DOHH2 (cell line): ENCODE results near the gene TMEM97.

Experiments used
- H3F3A ChIP-seq: fragments of 200-600 bp; sonication (generic), shearing (Covaris generic); 2 replicates; pipeline ENCODE4 v1.6.0; 2016; ENCODE audit warnings: antibody characterized with exemption, mild to moderate bottlenecking; ENCODE audit not compliant: control insufficient read depth, insufficient read depth
- H3K27ac ChIP-seq: fragments of 200-600 bp; sonication (generic); 2 replicates; pipeline ENCODE4 v1.5.1; 2014; ENCODE audit warnings: low read depth, mild to moderate bottlenecking, low read length, moderate library complexity
- H3K27me3 ChIP-seq: fragments of 200-600 bp; sonication (generic); 2 replicates; pipeline ENCODE4 v1.6.1; 2014; ENCODE audit warnings: mild to moderate bottlenecking, low read length, mixed read lengths; ENCODE audit not compliant: control insufficient read depth
- H3K36me3 ChIP-seq: fragments of 200-600 bp; sonication (generic); 2 replicates; pipeline ENCODE4 v1.6.1; 2014; ENCODE audit warnings: mild to moderate bottlenecking, low read length, moderate library complexity, mixed read lengths; ENCODE audit not compliant: control insufficient read depth
- H3K4me1 ChIP-seq: fragments of 200-600 bp; sonication (generic); 2 replicates; pipeline ENCODE4 v1.6.1; 2014; ENCODE audit warnings: mild to moderate bottlenecking, low read length, mixed read lengths; ENCODE audit not compliant: control insufficient read depth
- H3K4me2 ChIP-seq: fragments of 200-600 bp; sonication (generic); 2 replicates; pipeline ENCODE4 v1.6.0; 2014; ENCODE audit warnings: mild to moderate bottlenecking, low read length, moderate library complexity
- H3K4me3 ChIP-seq: fragments of 200-600 bp; sonication (generic); 2 replicates; pipeline ENCODE4 v1.5.1; 2014; ENCODE audit warnings: mild to moderate bottlenecking, low read length, mixed read lengths
- H3K79me2 ChIP-seq: fragments of 200-600 bp; sonication (generic); 2 replicates; pipeline ENCODE4 v1.6.1; 2014; ENCODE audit warnings: mild to moderate bottlenecking, low read length, mixed read lengths; ENCODE audit not compliant: control insufficient read depth
- H3K9me2 ChIP-seq: fragments of 200-600 bp; sonication (generic); replicated peaks from 2 replicates; pipeline ENCODE4 v1.6.1; 2014; ENCODE audit warnings: mild to moderate bottlenecking, low read length, mixed read lengths; ENCODE audit not compliant: control insufficient read depth
- H3K9me3 ChIP-seq: fragments of 200-600 bp; sonication (generic); 2 replicates; pipeline ENCODE4 v1.6.1; 2014; ENCODE audit warnings: antibody characterized with exemption, low read length, mixed read lengths; ENCODE audit not compliant: control insufficient read depth, insufficient read depth
- H4K20me1 ChIP-seq: fragments of 200-600 bp; sonication (generic); 2 replicates; pipeline ENCODE4 v1.6.0; 2014; ENCODE audit warnings: low read depth, mild to moderate bottlenecking, antibody characterized with exemption, low read length, moderate library complexity; ENCODE audit not compliant: control insufficient read depth, insufficient read depth
- CTCF ChIP-seq: fragments of 200-600 bp; sonication (generic); IDR thresholded peaks from one replicate; pipeline ENCODE4 v1.5.1; 2014; ENCODE audit warnings: antibody characterized with exemption, mild to moderate bottlenecking, low read depth, low read length; ENCODE audit not compliant: poor library complexity, severe bottlenecking
- EZH2phosphoT487 ChIP-seq: fragments of 200-600 bp; sonication (generic); IDR thresholded peaks from 2 replicates; pipeline ENCODE4 v1.6.1; 2017; ENCODE audit warnings: borderline replicate concordance, mild to moderate bottlenecking, antibody characterized with exemption, low read length, moderate library complexity, mixed read lengths

The TMEM97 gene

GRCh38 chr17:28370744-28371103, 51.7 kb downstream of the TMEM97 start:
- peaks cover 9% of the 10 kb centered on the region for H3F3A ChIP-seq
- peaks cover 19% of the 10 kb centered on the region for H3K4me1 ChIP-seq
- no peaks in the 10 kb centered on the region for H3K9me3 ChIP-seq
- peak overlapping the region; percentile 75 for H3K4me2 ChIP-seq
- H3K27me3 ChIP-seq: no peaks in the 10 kb centered on the region
- H3K27ac ChIP-seq: no peak overlapping the region
- H4K20me1 ChIP-seq: no peaks in the 10 kb centered on the region
- no peaks in the 10 kb centered on the region for H3K36me3 ChIP-seq
- H3K4me3 ChIP-seq: peak overlapping the region; percentile 92
- no peaks in the 10 kb centered on the region for H3K9me2 ChIP-seq
- H3K79me2 ChIP-seq: peaks cover 15% of the 10 kb centered on the region
- TF ChIP-seq CTCF: no peak
- no peak for TF ChIP-seq EZH2phosphoT487

GRCh38 chr17:28371245-28372202, 52.5 kb downstream of the TMEM97 start, which contains the start of gene SARM1:
SARM1 (plus strand) TSS chr17:28371694; CDS start chr17:28372033, 339 bp downstream.
- Histone ChIP-seq H3K27me3 (no peaks in the 10 kb centered on the region), H3F3A (peaks cover 9% of the 10 kb centered on the region), H3K36me3 (no peaks in the 10 kb centered on the region), H3K79me2 (peaks cover 15% of the 10 kb centered on the region), H3K4me1 (peaks cover 19% of the 10 kb centered on the region), H3K9me2 (no peaks in the 10 kb centered on the region), H3K4me3 (peak within 1 kb of the TSS; percentile 92), H4K20me1 (no peaks in the 10 kb centered on the region), H3K4me2 (peak within 1 kb of the TSS; percentile 75), H3K27ac (no peak within 1 kb of the TSS), H3K9me3 (no peaks in the 10 kb centered on the region)
- TF ChIP-seq CTCF: no peak
- no peak for TF ChIP-seq EZH2phosphoT487

GRCh38 chr17:28372203-28372944, 53.4 kb downstream of the TMEM97 start:
- peak overlapping the region; percentile 92 for H3K4me3 ChIP-seq
- no peak for TF ChIP-seq EZH2phosphoT487
- TF ChIP-seq CTCF: no peak
- peaks cover 19% of the 10 kb centered on the region for H3K4me1 ChIP-seq
- H4K20me1 ChIP-seq: no peaks in the 10 kb centered on the region
- peak overlapping the region; percentile 75 for H3K4me2 ChIP-seq
- peaks cover 9% of the 10 kb centered on the region for H3F3A ChIP-seq
- no peaks in the 10 kb centered on the region for H3K27me3 ChIP-seq
- no peaks in the 10 kb centered on the region for H3K36me3 ChIP-seq
- H3K79me2 ChIP-seq: peaks cover 15% of the 10 kb centered on the region
- no peaks in the 10 kb centered on the region for H3K9me2 ChIP-seq
- no peaks in the 10 kb centered on the region for H3K9me3 ChIP-seq
- H3K27ac ChIP-seq: no peak overlapping the region
